ENCODE measurements around the gene CLIP3.
"Not testable (repeated sequence)": the region's sequence is repeated elsewhere in the genome, so short reads cannot be mapped to it uniquely, and the experiment has no call there.

CLIP3 gene

GRCh38 chr19:36032251-36033104 is at the start of gene CLIP3:
Gene CLIP3 (minus strand): TSS chr19:36032873. CDS start chr19:36032357, 516 bp downstream.
- DNase-seq: peak; percentile 53 to 54

- DNase-seq: no peak
Measured at GRCh38 chr19:36081894-36082293, 49.2 kb upstream of the CLIP3 start.

DNA sequence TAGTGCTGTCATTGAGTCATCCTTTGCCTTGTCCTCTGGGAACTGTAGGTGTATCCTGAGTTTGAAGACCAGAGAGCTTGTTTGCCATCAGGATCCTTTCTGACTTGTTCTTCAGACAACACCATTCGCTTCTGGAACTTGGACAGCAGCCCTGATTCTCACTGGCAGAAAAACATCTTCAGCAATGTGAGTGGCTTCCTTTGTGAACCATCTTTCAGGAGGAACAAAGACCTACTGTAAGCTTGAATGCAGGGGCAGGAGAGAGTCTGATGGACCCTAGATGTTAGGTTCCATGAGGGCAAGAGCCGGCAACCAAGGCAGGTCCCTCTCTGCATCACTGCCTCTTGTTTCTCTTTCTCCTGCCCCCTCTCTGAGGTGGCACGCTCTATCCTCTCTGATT is 48.7 kb upstream of the CLIP3 start:
- DNase-seq: no peak

DNA sequence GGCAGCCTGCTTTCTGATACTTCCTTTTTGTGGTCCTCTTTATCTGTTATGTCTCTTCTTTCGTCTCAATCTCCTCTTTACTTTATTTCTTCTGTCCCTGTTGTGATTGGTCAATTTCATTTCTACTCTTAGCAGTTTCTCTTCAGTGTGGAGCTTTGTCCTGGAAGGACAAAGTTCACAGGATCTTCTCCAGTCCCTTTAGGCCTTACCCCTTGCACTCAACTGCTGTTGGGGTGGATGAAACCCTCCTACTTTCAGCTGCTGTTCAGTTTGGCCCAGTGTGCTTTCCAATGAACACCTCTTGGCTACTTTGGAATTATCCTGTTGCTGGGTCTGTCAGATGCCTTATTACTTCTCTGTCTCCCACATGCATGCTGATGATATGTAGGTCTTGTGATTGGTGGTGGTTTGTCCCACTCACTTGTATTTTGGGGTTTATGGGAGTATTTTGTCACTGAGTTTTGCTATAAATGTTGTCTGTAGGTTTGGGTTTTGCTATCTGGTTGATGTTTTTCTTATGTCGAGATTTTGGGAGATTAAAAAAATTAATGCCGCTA is 46.8 kb upstream of the CLIP3 start:
- DNase-seq: no peak

GRCh38 chr19:36073121-36073876 is 40.6 kb upstream of the CLIP3 start:
- no peak for DNase-seq

DNA sequence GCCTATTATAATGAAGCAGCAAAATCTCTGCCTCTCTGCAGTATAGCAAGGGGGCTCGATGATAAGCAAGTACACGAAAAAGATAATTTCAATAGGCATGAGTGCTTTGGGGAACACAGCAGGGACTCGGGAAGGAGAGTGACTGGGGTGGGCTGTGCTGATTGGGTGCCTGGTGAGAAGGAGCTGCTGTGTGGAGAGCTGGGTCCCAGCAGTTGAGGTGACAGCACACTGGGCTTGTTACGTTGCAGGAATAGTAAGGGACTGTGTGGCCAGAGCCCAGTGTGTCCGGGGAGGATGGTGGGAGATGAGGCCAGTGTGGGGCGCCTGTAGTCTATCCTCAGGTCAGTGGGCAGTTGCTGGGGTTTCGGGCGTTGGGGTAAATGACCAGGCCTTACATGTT is 39.4 kb upstream of the CLIP3 start:
- DNase-seq: no peak

GRCh38 chr19:36068810-36069499 is 36.3 kb upstream of the CLIP3 start:
- DNase-seq: not testable (repeated sequence)

- DNase-seq: no peak
Measured at GRCh38 chr19:36067681-36068080, 35.0 kb upstream of the CLIP3 start.

GRCh38 chr19:36064826-36065225 is 32.2 kb upstream of the CLIP3 start:
- no peak for DNase-seq

GRCh38 chr19:36061367-36061766 is 28.7 kb upstream of the CLIP3 start:
- DNase-seq: no peak

- peak in 1 of 2 experiments; percentile 10 for DNase-seq
Measured at GRCh38 chr19:36060430-36060829, 27.8 kb upstream of the CLIP3 start.

GRCh38 chr19:36059180-36059910 is 26.7 kb upstream of the CLIP3 start:
- no peak for DNase-seq

DNA sequence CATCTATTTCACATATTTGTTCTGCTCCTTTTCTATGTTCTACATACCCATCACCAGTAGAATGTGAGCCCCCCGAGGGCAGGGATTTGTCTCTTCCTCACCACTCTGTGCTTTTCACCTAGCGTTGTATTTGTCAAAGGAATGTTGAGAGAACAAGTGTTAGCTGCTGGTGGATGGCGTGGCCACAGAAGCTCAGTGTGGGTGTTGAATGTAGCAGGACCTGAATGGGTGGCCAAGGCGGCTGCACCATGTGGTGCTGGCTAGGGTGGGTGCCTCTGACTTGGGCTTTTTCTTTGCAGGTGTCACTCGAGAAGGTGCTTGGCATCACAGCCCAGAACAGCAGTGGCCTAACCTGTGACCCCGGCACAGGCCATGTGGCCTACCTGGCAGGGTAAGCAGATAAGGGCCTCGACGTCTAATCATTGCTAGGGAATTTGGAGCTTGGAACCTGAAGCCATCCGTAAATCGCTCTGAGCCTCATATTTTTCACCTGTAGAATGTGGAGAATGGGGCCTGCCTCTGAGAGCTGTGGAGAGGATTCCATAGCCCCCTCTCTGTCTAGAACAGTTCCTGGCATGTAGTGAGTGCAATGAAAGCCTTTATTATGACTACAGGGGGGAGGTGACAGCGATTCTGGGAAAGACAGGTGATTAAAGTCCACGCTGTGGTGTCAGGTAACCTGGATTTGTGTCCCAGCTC is 26.0 kb upstream of the CLIP3 start:
- no peak for DNase-seq

GRCh38 chr19:36054733-36055686 is 22.3 kb upstream of the CLIP3 start, which contains the start of gene WDR62:
Gene WDR62 (plus strand): TSS chr19:36054897. CDS start chr19:36054972, 75 bp downstream.
- peak; percentile 93 to 94 for DNase-seq

DNA sequence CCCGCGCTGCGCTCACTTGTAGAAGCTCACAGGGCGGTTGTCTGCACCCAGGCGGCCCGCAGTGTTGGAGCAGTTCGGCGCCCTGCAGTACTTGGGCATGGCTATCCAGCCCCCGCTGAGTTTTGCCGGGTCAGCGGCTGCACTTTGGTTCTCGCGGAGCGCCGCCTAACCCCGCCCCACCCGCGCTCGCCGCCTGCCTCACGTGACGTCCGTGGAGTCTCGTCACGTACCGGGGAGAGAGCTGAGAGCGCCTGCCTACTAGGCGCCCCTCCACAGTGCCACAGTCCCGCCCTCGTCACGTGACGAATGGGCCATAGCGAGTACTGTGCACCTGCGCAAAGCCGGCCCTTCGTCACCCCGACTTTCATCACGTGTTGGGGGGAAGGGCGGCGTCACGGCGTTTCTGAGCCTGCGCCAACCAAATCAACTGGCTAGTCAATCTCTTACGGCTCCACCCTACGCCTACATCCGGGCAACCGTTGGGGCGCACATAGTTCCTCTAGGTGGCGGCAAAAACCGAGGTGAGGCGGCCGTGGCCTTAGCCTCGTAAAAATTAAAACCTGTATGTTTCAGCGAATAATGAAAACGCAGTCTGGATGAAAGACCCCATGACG is 21.6 kb upstream of the CLIP3 start, which contains the start of gene THAP8:
Gene THAP8 (minus strand): TSS at position 167 of the 614 bp plus-strand sequence. CDS start 68 bp downstream, at position 99.
- peak; percentile 98 to 100 for DNase-seq

GRCh38 chr19:36051637-36052036 is 19.0 kb upstream of the CLIP3 start:
- DNase-seq: no peak

DNA sequence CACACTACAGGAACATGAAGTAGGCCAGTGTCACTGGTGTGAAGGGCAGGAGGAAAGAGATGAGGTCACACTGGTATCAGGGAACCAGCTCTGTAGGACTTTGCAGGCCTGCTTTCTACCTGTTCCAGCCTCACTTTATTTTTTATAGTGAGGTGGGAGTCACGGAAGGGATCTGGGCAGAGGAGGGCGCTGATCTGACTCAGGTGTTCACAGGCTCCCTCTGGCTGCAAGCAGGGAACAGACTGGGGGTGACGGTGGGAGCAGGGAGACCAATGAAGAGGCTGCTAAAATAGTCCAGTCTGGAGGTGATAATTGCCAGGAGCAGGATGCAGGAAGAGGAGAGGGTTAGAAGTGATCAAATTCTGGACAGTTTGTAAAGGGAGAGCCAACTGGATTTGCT is 18.6 kb upstream of the CLIP3 start:
- DNase-seq: no peak

GRCh38 chr19:36049080-36049698 is 16.5 kb upstream of the CLIP3 start:
- DNase-seq: no peak

DNA sequence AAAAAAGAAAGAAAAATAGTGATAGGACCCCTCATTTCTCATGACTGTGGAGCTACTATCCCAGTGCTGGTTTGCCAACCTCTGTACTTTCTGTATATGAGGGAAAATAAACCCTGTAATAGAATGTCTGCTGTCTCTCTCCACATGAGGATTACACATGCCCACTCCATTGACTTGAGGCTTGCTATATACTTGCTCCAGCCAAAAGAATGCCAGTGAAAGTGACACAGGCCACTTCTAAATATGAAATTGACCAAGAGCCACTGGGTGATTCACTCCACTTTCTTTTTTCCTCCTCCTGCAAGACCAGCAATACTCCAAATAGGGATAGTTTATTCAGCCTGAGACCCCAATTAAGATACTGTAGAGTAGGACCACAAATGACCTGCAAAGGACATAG is 15.2 kb upstream of the CLIP3 start:
- DNase-seq: no peak
